Spleen (tissue), 11 donors: ENCODE results near the gene SYNJ1. TPM values are rescaled to one million over a fixed set of nuclear protein-coding genes. Genes with fewer than 3 reads are reported as not detected.
"Not testable (repeated sequence)": the region's sequence is repeated elsewhere in the genome, so short reads cannot be mapped to it uniquely, and the experiment has no call there.

Experiments used
- DNase-seq: peaks from one replicate; pipeline ENCODE4 v3.0.0-alpha.2; 2020
- H3K27ac ChIP-seq, 8 donors: fragments of 200-600 bp; sonication (generic) in 7 of 8; 1 replicate in 4 of 8; 2 replicates in 4 of 8; pipeline versions ENCODE4 v1.5.0 to v1.8.0; 2016 to 2021; ENCODE audit warnings: inconsistent platforms in 4 of 8, mild to moderate bottlenecking in 4 of 8, moderate library complexity in 1 of 8
- H3K27me3 ChIP-seq, 7 donors: fragments of 200-600 bp; sonication (generic) in 6 of 7; replicated peaks in 1 of 7; 1 replicate in 4 of 7; 2 replicates in 3 of 7; pipeline versions ENCODE4 v1.5.0 to v1.8.0; 2016 to 2021; ENCODE audit warnings: inconsistent platforms in 3 of 7, mild to moderate bottlenecking in 1 of 7
- H3K36me3 ChIP-seq, 6 donors: fragments of 200-600 bp; sonication (generic) in 5 of 6; 1 replicate in 4 of 6; 2 replicates in 2 of 6; pipeline versions ENCODE4 v1.5.0 to v1.8.0; 2016 to 2021; ENCODE audit warnings: inconsistent platforms in 2 of 6
- H3K4me1 ChIP-seq, 6 donors: fragments of 200-600 bp; sonication (generic) in 5 of 6; 1 replicate in 3 of 6; 2 replicates in 3 of 6; pipeline versions ENCODE4 v1.5.0 to v1.8.0; 2016 to 2021; ENCODE audit warnings: inconsistent platforms in 3 of 6
- H3K4me3 ChIP-seq, 8 donors: fragments of 200-600 bp; sonication (generic) in 7 of 8; 1 replicate in 4 of 8; 2 replicates in 4 of 8; pipeline versions ENCODE4 v1.5.0 to v1.8.0; 2016 to 2021; ENCODE audit warnings: inconsistent platforms in 4 of 8, mild to moderate bottlenecking in 4 of 8, moderate library complexity in 2 of 8
- H3K9me3 ChIP-seq, 8 donors: fragments of 200-600 bp; sonication (generic) in 7 of 8; 1 replicate in 4 of 8; 2 replicates in 4 of 8; pipeline versions ENCODE4 v1.5.0 to v1.8.0; 2016 to 2021; ENCODE audit warnings: inconsistent platforms in 4 of 8
- POLR2A ChIP-seq, 3 donors: fragments of 450-650 bp; IDR thresholded peaks; one replicate each; pipeline ENCODE4 v1.5.1; 2017; ENCODE audit warnings: antibody characterized with exemption in 3 of 3, mild to moderate bottlenecking in 1 of 3
- POLR2AphosphoS5 ChIP-seq, 3 donors: sonication (generic); formaldehyde crosslinking; IDR thresholded peaks; one replicate each; pipeline ENCODE4 v1.5.1; 2017; ENCODE audit warnings: antibody characterized with exemption in 3 of 3
- WGBS, 5 donors: extraction: QIAGEN DNeasy Blood & Tissue Kit in 3 of 5; methylation state at CpG; one replicate each; pipeline versions ENCODE4 v1.1.5 to v1.1.7; 2013 to 2018; 5-methylcytosine and 5-hydroxymethylcytosine counted together
- intact Hi-C: fragments of 100-400 bp; cut with DNase I; formaldehyde crosslinking; loops from one replicate; pipeline ENCODE4 v1.15.0; 2023; ENCODE audit warnings: low total_unique reads
- polyA plus RNA-seq, 3 donors: library from polyadenylated mRNA; stranded (reverse); fragments of 200-250 nt; gene quantifications; one replicate each; pipeline ENCODE4 v1.2.1, GENCODE V29; 2013
- total RNA-seq, 7 donors: library from RNA; depleted of rRNA in 3 of 7; stranded (reverse); fragments of >200 nt in 3 of 7; fragmentation: NEBNext Ultra II Directional in 4 of 7; extraction: Animal tissue kit (Norgen Biotek cat#: 25700) in 4 of 7; gene quantifications; one replicate each; pipeline versions ENCODE4 v1.1.0 to v1.2.1, GENCODE V29; 2016 to 2021
- TF ChIP-seq, protein P1 (sequence below), 11 experiments: fragments of 200-600 bp in 7 of 11; fragments of 450-650 bp in 4 of 11; sonication (generic) in 4 of 11; IDR thresholded peaks in 8 of 11; conservative IDR thresholded peaks in 3 of 11; 1 replicate in 7 of 11; 2 replicates in 4 of 11; pipeline versions ENCODE4 v1.4.0 to v1.8.0; 2016 to 2021; ENCODE audit warnings: antibody characterized with exemption in 11 of 11, inconsistent platforms in 4 of 11, mild to moderate bottlenecking in 1 of 11
- donor health status: healthy with polysubstance abuse.
- donor health status: DM: no; HTN: no; CAD: no; lungs with moderate emphysema.
- donor health status: DM: no; HTN: no; CAD: no.
- donor health status: Bipolar disorder and iron deficiency.
- donor health status: healthy.
- donor health status: DM: no; HTN: no; CAD: no.
- donor health status: DM: yes; HTN: yes; CAD: no.

SYNJ1 gene
- total and polyA plus RNA-seq, 10 donors = 3.3 to 30.3 (median 18.7) TPM

DNA sequence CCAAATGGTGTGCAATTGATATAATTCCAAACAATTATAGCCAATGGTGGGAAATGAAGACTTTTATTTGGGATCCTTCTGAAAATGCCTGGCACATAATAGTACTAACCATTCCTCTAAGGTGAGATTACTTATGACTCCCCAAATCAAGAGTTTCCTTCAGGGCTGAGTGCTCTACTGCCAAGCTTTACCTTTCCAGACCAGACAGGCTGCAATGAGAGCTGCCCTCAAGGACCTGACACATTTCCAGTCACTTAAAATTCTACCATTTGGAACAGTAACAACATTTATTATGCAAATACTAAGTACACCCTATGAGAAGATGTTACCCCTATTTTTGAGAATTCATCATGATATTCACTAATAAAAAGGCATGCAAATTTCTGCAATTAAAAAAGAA, 22.6 kb upstream of the SYNJ1 start:
- intact Hi-C loops = no loop called here
- Histone ChIP-seq H3K9me3 (no peaks in the 10 kb centered on the region), H3K4me1 (no peaks in the 10 kb centered on the region), H3K4me3 (no peak overlapping the region), H3K36me3 (peaks cover 0 to 100% (median 75%) of the 10 kb centered on the region in 6 donors), H3K27me3 (no peaks in the 10 kb centered on the region), H3K27ac (no peak overlapping the region)
- DNase-seq = no peak
- TF ChIP-seq POLR2AphosphoS5 (IDR thresholded peaks at IDR 0.05) (no peak), POLR2A (IDR thresholded peaks at IDR 0.05) (no peak)
- TF ChIP-seq, protein P1, sequence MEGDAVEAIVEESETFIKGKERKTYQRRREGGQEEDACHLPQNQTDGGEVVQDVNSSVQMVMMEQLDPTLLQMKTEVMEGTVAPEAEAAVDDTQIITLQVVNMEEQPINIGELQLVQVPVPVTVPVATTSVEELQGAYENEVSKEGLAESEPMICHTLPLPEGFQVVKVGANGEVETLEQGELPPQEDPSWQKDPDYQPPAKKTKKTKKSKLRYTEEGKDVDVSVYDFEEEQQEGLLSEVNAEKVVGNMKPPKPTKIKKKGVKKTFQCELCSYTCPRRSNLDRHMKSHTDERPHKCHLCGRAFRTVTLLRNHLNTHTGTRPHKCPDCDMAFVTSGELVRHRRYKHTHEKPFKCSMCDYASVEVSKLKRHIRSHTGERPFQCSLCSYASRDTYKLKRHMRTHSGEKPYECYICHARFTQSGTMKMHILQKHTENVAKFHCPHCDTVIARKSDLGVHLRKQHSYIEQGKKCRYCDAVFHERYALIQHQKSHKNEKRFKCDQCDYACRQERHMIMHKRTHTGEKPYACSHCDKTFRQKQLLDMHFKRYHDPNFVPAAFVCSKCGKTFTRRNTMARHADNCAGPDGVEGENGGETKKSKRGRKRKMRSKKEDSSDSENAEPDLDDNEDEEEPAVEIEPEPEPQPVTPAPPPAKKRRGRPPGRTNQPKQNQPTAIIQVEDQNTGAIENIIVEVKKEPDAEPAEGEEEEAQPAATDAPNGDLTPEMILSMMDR (IDR thresholded peaks at IDR 0.05 in 8 of 11, conservative IDR thresholded peaks at IDR 0.05 in 3 of 11) = no peak

DNA sequence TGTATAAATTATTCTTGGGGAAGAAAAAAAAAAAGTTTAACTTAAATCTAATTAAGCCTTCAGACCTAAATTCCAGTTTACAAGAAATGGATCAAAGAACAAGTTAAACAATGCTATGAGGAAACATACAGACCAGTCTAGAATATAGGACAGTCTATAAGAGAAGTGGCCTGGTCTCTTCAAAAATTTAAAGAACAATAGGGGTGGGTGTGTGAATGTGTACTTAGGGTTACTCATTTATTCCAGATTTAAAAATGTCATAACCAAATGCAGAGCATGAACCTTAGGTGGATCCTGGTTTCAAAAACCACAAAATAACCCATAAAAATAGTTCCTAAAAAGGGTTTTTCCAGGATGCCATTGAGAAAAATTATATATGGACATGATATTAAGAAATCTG, 21.8 kb upstream of the SYNJ1 start:
- Histone ChIP-seq H3K4me1 (no peaks in the 10 kb centered on the region), H3K4me3 (no peak overlapping the region), H3K9me3 (no peaks in the 10 kb centered on the region), H3K27ac (no peak overlapping the region), H3K36me3 (peaks cover 2 to 100% (median 71%) of the 10 kb centered on the region in 6 donors), H3K27me3 (no peaks in the 10 kb centered on the region)
- DNase-seq = no peak
- intact Hi-C loops = no loop called here
- no peak for TF ChIP-seq POLR2AphosphoS5 (IDR thresholded peaks at IDR 0.05)
- TF ChIP-seq POLR2A (IDR thresholded peaks at IDR 0.05) = no peak
- TF ChIP-seq, protein P1 (IDR thresholded peaks at IDR 0.05 in 8 of 11, conservative IDR thresholded peaks at IDR 0.05 in 3 of 11) = no peak

DNA sequence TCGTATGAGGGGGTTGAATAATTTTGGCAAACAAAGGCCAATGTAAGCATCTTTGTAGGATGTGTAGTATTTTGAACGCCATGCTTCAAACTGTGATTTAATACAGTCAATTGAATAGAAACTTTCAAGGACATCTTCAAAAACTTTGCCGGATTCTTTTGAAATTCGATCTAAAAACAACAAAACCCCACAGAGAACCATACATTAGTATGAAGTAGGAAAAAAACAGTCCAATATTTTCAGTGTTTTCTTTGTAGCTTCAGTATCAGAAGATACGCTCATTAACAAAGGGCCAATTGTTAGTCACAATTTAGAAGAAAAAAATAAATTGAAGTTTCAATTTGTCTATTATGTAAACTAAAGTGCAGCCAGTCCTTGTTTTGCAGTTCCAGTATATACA, 20.7 kb upstream of the SYNJ1 start:
- intact Hi-C loops = no loop called here
- 91 to 97% (median 95%) methylated on average over 5 of the region's 5 CpGs for WGBS, 5 donors
- H3K9me3 ChIP-seq = no peaks in the 10 kb centered on the region
- no peak overlapping the region for H3K27ac ChIP-seq
- no peak for DNase-seq
- H3K36me3 ChIP-seq = peaks cover 2 to 100% (median 74%) of the 10 kb centered on the region in 6 donors
- H3K4me1 ChIP-seq = no peaks in the 10 kb centered on the region
- H3K27me3 ChIP-seq = no peaks in the 10 kb centered on the region
- no peak overlapping the region for H3K4me3 ChIP-seq
- TF ChIP-seq, protein P1 (IDR thresholded peaks at IDR 0.05 in 8 of 11, conservative IDR thresholded peaks at IDR 0.05 in 3 of 11) = no peak
- no peak for TF ChIP-seq POLR2AphosphoS5 (IDR thresholded peaks at IDR 0.05)
- no peak for TF ChIP-seq POLR2A (IDR thresholded peaks at IDR 0.05)

DNA sequence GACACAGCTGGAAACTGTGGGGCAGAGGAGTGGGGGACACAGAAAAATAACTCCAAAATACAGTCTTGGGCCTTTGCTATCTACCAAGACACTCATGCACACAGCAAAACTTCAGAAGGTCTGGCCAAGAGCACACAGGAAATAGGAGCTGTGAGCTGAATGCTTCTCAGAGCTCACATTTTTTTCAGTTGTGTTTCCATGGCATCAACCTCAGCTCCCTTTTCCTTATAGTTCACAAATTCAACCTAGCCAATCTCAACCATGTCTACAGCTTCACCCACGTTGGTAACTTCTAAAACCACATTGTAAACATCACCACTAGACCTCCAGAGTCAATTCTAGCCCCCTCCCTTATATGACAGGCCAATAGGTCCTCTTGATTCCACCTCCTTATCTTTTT, 19.6 kb upstream of the SYNJ1 start:
- H3K27ac ChIP-seq = no peak overlapping the region

DNA sequence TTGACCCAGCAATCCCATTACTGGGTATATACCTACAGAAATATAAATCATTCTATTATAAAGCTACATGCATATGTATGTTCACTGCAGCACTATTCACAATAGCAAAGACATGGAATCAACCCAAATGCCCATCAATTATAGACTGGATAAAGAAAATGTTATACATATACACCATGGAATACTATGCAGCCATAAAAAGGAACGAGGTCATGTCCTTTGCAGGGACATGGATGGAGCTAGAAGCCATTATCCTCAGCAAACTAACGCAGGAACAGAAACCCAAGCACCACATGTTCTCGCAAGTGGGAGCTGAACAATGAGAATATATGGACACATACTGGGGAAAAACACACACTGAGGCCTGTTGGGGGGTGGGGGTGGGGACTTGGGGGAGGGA, 18.9 kb upstream of the SYNJ1 start:
- H3K4me1 ChIP-seq, intact Hi-C loops, DNase-seq, H3K4me3 ChIP-seq, H3K9me3 ChIP-seq, H3K27ac ChIP-seq, H3K27me3 ChIP-seq: not testable (repeated sequence)
- H3K36me3 ChIP-seq = peaks cover 2 to 100% (median 82%) of the 10 kb centered on the region in 6 donors
- WGBS, 5 donors = 97 to 99% (median 98%) methylated on average over 3 of the region's 3 CpGs

More for the DNA sequence above, 19.6 kb upstream of the SYNJ1 start:
- DNase-seq = no peak
- Histone ChIP-seq H3K36me3 (peaks cover 2 to 100% (median 80%) of the 10 kb centered on the region in 6 donors), H3K9me3 (no peaks in the 10 kb centered on the region), H3K4me1 (no peaks in the 10 kb centered on the region), H3K4me3 (no peak overlapping the region), H3K27me3 (no peaks in the 10 kb centered on the region)
- TF ChIP-seq POLR2AphosphoS5 (IDR thresholded peaks at IDR 0.05) = no peak
- TF ChIP-seq, protein P1 (IDR thresholded peaks at IDR 0.05 in 8 of 11, conservative IDR thresholded peaks at IDR 0.05 in 3 of 11) = no peak
- no peak for TF ChIP-seq POLR2A (IDR thresholded peaks at IDR 0.05)
- intact Hi-C loops = no loop called here
- 59 to 81% (median 71%) methylated on average over 1 of the region's 1 CpG for WGBS, 5 donors
